GM10847 (cell line): ENCODE results near the gene OLIG2.

Source experiments
- POLR2A ChIP-seq: IDR thresholded peaks from 2 replicates; pipeline ENCODE4 v1.6.1; 2011; ENCODE audit not compliant: insufficient read length; ENCODE audit errors: extremely low read depth

OLIG2 gene

GRCh38 chr21:33013626-33014025 is 12.1 kb upstream of the OLIG2 start:
- no peak for TF ChIP-seq POLR2A

GRCh38 chr21:33014331-33014730 is 11.4 kb upstream of the OLIG2 start:
- no peak for TF ChIP-seq POLR2A

DNA sequence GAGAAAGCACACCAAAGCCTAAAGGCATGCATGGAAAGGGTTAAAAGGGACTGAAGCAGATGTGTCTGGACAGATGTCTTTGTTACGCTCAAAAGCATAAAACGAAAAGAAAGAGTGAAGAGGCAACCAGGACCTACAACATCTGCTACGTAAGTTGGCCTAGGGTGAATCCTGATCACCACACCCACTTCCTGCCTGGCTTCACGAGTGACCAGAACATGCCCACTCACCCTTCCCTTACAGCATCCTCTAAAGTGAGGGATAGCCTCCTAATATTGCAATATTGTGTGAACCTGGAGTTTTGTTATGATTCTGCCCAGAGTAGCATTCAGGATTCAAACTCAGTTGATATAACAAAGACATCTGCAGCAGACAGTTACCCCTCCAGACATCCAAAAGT is 10.6 kb upstream of the OLIG2 start:
- no peak for TF ChIP-seq POLR2A

DNA sequence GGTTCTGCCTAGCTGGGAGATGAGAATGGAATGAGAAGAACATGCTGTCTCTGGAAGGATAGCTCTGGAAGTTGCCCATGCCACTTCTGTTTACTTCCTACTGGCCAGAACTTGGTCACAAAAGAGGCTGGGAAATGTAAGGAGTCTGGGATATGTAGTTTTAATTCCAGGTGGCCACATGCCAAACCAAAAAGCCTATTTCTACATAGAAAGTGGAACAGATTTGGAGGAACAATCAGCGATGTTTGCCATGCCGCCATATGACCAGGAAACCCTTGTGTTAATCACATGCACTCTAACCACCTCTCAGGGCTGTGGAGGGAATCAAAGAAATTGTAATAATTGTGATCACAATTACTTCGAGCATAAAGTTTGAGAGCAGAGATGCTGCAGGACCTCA is 10.0 kb upstream of the OLIG2 start:
- TF ChIP-seq POLR2A: no peak

DNA sequence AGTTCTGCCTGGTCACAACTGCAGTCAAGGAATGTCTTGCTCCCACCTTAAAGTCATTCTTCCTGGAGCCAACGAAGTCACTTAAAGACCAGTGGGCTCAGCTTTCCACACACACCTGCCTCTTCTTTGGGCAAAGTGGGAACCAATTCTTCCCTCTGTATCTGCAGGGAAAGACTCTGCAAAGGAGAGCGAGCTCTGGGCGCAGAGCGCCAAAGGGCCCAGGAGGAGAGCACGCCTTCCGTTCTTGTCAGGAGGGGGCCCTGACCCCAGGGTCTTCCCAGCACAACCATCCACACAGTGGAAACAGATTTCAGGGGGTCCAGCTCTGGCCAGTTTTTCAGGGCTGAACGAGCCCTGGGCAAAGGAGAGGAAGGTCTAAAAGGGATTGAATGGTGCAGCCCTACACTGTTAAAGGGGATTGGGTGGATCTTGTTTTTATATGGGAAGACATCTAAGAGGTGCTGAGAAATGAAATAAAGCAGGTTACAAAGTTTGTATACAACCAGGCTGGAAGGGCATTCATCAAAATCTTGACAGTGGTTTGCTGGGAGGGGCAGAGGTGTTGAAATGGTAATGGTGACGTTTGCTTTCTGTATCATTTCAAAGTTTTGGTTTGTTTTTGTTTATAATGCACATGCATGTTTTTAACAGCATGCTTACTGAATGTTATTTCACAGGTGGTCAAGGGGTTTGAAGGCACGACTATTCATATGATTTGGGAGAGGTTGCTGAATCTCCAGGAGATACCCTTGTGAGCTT is 6.8 kb upstream of the OLIG2 start:
- no peak for TF ChIP-seq POLR2A

GRCh38 chr21:33019516-33019884 is 6.2 kb upstream of the OLIG2 start:
- TF ChIP-seq POLR2A: no peak

- no peak for TF ChIP-seq POLR2A
Measured at GRCh38 chr21:33019885-33020557, 5.7 kb upstream of the OLIG2 start.

DNA sequence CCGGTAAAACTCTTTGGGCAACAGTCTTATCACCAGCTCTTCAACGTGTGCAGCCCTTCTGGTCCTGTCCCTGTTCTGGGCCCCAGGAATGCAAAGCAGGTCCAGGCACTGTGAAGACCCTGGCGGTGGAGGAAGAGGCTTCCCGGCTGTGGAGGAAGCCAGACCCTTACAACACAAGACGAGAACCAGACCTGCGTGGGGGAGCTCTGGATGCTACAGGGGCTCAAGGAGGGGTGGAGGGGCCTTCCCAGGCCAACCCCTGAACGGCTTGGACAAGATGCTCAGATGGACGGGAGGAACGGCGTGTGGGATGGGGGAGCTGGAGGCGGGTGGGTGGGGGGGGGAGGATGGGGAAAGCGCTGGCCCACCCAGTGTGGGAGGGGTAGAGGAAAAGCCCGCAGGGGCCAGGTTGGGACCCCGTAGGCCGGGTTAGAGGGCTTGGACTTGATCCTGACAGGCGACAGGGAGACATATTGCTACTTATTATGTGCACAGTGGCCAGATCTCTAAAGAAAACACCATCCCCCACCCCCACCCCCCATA is 5.1 kb upstream of the OLIG2 start:
- TF ChIP-seq POLR2A: no peak

DNA sequence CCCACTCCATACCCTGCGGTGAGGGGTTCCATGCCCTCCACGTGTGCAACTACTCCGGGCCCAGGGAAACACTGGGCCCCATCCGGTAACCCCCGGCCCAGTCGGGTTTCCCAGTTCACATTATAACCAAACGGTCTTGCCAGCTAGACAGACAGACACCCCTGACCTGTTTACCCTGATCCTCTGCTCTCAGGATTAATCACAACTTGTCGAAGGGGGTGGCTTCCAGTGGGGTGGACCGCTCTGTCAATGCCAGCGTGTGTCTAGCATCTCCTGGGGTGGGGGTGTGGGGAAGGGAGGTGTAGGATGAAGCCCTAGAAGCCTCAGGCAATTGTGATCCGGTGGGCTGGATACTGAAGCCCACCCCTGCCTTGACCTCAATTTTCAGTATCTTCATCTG is 4.6 kb upstream of the OLIG2 start:
- TF ChIP-seq POLR2A: no peak

DNA sequence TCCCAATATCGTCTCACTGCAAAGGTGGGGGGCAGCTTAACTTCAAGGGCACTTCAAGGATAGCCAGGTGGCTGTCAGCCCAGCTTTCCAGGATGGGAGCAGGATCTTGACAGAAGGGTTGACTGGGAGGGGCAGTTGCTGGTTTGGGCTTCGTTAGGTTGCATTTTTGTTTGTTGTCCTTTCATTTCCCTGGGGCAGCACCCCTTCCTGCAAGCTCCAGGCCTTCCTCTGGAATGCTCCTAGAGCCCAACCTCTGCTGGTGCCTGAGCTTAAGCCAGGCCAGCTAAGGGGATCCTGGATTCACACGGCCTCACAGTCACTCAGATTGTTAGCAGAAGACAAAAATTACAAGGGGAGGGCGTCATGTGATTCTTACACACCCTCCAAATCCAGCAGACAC is 4.1 kb upstream of the OLIG2 start:
- no peak for TF ChIP-seq POLR2A

DNA sequence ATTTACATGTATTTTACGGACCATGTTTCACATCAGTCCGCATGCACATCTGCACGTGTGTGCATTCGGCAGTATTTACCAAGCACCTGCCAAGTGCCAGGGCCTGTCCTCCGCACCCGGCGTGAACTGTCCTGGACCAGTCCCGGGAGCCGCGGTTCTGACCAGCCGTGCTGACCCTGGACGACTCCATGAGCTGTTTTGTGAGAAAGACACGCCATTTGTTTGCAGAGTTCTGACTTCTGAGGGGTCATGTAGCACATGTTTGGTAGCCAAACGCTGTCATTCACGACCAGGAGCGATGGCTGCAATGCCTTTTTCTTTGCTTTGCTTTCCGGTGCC is 3.3 kb upstream of the OLIG2 start:
- no peak for TF ChIP-seq POLR2A

DNA sequence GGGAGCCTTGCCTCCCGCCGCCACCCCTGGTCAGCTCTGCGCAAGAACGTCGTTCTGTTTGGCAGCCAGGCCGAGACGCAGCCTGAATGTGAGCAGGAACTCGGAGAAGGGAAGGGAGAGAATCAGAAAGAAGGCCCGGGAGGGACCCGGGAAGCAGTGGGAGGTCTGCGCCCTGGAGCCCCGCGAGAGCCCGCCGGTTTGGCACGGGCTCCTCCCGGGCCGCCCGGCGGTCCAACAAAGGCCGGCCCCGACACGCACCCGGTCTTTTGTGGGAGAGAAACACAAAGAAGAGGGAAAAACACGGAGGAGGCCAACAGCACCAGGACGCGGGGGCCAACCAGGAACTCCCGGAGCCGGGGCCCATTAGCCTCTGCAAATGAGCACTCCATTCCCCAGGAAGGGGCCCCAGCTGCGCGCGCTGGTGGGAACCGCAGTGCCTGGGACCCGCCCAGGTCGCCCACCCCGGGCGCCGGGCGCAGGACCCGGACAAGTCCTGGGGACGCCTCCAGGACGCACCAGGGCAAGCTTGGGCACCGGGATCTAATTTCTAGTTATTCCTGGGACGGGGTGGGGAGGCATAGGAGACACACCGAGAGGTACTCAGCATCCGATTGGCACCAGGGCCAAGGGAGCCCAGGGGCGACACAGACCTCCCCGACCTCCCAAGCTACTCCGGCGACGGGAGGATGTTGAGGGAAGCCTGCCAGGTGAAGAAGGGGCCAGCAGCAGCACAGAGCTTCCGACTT is 2.7 kb upstream of the OLIG2 start:
- no peak for TF ChIP-seq POLR2A

DNA sequence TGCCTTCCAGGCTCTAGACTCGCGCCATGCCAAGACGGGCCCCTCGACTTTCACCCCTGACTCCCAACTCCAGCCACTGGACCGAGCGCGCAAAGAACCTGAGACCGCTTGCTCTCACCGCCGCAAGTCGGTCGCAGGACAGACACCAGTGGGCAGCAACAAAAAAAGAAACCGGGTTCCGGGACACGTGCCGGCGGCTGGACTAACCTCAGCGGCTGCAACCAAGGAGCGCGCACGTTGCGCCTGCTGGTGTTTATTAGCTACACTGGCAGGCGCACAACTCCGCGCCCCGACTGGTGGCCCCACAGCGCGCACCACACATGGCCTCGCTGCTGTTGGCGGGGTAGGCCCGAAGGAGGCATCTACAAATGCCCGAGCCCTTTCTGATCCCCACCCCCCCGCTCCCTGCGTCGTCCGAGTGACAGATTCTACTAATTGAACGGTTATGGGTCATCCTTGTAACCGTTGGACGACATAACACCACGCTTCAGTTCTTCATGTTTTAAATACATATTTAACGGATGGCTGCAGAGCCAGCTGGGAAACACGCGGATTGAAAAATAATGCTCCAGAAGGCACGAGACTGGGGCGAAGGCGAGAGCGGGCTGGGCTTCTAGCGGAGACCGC is 2.0 kb upstream of the OLIG2 start:
- TF ChIP-seq POLR2A: no peak

- no peak for TF ChIP-seq POLR2A
Measured at GRCh38 chr21:33024201-33025103, 1.3 kb upstream of the OLIG2 start.

DNA sequence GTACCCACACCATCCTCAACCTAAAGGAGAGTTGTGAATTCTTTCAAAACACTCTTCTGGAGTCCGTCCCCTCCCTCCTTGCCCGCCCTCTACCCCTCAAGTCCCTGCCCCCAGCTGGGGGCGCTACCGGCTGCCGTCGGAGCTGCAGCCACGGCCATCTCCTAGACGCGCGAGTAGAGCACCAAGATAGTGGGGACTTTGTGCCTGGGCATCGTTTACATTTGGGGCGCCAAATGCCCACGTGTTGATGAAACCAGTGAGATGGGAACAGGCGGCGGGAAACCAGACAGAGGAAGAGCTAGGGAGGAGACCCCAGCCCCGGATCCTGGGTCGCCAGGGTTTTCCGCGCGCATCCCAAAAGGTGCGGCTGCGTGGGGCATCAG is 638 bp upstream of the OLIG2 start:
- no peak for TF ChIP-seq POLR2A
